ENCODE data around the gene MT1HL1. TPM values are rescaled to one million over a fixed set of nuclear protein-coding genes. Genes with fewer than 3 reads are reported as not detected.

The MT1HL1 gene
- total RNA-seq, 2 donors from 2014 or later = not detected

- no peak overlapping the region for H3K4me3 ChIP-seq
- H3K27ac ChIP-seq = no peak overlapping the region
- intact Hi-C loops (cut with DNase I) = no loop called here
- DNase-seq = no peak
- H3K4me1 ChIP-seq = no peaks in the 10 kb centered on the region
- no peaks in the 10 kb centered on the region for H3K27me3 ChIP-seq
- no peak overlapping the region for H3K9ac ChIP-seq (ENCODE audit: low read depth in 2 of 2, low read length in 2 of 2)
- no peak for TF ChIP-seq CTCF (IDR thresholded peaks at IDR 0.05)
- H3K9me3 ChIP-seq = no peaks in the 10 kb centered on the region
- no peaks in the 10 kb centered on the region for H3K36me3 ChIP-seq
Measured at GRCh38 chr1:237000191-237000590, 4.0 kb downstream of the MT1HL1 start.

GRCh38 chr1:236998546-236998945, 5.7 kb downstream of the MT1HL1 start:
- Histone ChIP-seq H3K27ac (no peak overlapping the region), H3K9me3 (no peaks in the 10 kb centered on the region), H3K27me3 (no peaks in the 10 kb centered on the region), H3K4me3 (no peak overlapping the region), H3K4me1 (no peaks in the 10 kb centered on the region), H3K9ac (ENCODE audit: low read depth in 2 of 2, low read length in 2 of 2) (no peak overlapping the region), H3K36me3 (no peaks in the 10 kb centered on the region)
- intact Hi-C loops (cut with DNase I) = no loop called here
- DNase-seq = no peak
- no peak for TF ChIP-seq CTCF (IDR thresholded peaks at IDR 0.05)

GRCh38 chr1:236997882-236998281, 6.4 kb downstream of the MT1HL1 start:
- Histone ChIP-seq H3K27me3 (no peaks in the 10 kb centered on the region), H3K4me1 (no peaks in the 10 kb centered on the region), H3K9me3 (no peaks in the 10 kb centered on the region), H3K4me3 (no peak overlapping the region), H3K36me3 (no peaks in the 10 kb centered on the region), H3K27ac (no peak overlapping the region), H3K9ac (ENCODE audit: low read depth in 2 of 2, low read length in 2 of 2) (no peak overlapping the region)
- DNase-seq = no peak
- TF ChIP-seq CTCF (IDR thresholded peaks at IDR 0.05) = no peak
- intact Hi-C loops (cut with DNase I) = no loop called here

DNA sequence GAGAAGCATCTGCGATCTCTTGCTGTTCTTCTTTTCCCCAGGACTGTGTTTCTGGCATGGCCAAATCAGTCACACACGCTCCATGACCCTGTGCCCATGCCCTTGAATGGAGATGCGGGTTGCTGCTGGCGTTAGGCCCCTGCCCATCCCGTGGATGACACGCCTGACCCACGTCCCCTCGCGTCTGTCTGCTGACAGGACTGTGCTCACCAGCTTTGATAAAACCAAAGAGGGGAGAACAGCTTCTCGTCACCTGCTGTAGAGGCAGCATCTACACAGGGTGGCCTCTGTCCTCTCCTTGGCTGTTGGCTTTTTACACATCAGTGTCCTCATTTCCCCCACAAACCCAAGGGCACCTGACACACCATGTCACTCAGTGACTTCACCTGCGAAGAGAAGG, 6.9 kb downstream of the MT1HL1 start:
- no peak for TF ChIP-seq CTCF (IDR thresholded peaks at IDR 0.05)
- intact Hi-C loops (cut with DNase I) = no loop called here
- no peaks in the 10 kb centered on the region for H3K36me3 ChIP-seq
- no peak overlapping the region for H3K9ac ChIP-seq (ENCODE audit: low read depth in 2 of 2, low read length in 2 of 2)
- DNase-seq = no peak
- no peaks in the 10 kb centered on the region for H3K9me3 ChIP-seq
- no peak overlapping the region for H3K27ac ChIP-seq
- H3K4me1 ChIP-seq = no peaks in the 10 kb centered on the region
- H3K4me3 ChIP-seq = no peak overlapping the region
- no peaks in the 10 kb centered on the region for H3K27me3 ChIP-seq

GRCh38 chr1:236994450-236994849, 9.8 kb downstream of the MT1HL1 start:
- TF ChIP-seq CTCF (IDR thresholded peaks at IDR 0.05) = no peak
- intact Hi-C loops (cut with DNase I) = no loop called here
- H3K9ac ChIP-seq (ENCODE audit: low read depth in 2 of 2, low read length in 2 of 2) = no peak overlapping the region
- no peak overlapping the region for H3K27ac ChIP-seq
- H3K4me1 ChIP-seq = no peaks in the 10 kb centered on the region
- H3K9me3 ChIP-seq = no peaks in the 10 kb centered on the region
- no peak overlapping the region for H3K4me3 ChIP-seq
- no peak for DNase-seq
- no peaks in the 10 kb centered on the region for H3K27me3 ChIP-seq
- H3K36me3 ChIP-seq = no peaks in the 10 kb centered on the region

DNA sequence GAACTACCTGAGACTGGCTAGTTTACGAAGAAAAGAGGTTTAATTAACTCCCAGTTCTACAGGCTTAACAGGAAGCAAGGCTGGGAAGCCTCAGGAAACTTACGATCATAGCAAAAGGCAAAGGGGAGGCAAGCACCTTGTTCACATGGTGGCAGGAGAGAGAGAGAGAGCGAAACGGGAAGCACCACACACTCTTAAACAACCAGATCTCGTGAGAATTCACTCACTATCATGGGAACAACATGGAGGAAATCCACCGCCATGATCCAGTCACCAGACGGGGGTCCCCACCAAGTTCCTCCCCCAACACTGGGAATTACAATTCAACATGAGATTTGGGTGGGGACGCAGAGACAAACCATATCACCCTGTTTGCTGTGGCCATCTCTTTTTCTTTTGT, 11.8 kb downstream of the MT1HL1 start:
- H3K9ac ChIP-seq (ENCODE audit: low read depth in 2 of 2, low read length in 2 of 2) = no peak overlapping the region
- H3K27ac ChIP-seq = no peak overlapping the region
- DNase-seq = no peak
- intact Hi-C loops (cut with DNase I) = no loop called here
- H3K36me3 ChIP-seq = no peaks in the 10 kb centered on the region
- TF ChIP-seq CTCF (IDR thresholded peaks at IDR 0.05) = no peak
- H3K27me3 ChIP-seq = no peaks in the 10 kb centered on the region
- no peaks in the 10 kb centered on the region for H3K4me1 ChIP-seq
- H3K4me3 ChIP-seq = no peak overlapping the region
- H3K9me3 ChIP-seq = no peaks in the 10 kb centered on the region
